Lower leg skin (tissue), 4 donors: ENCODE results near the gene MCM6. TPM values are rescaled to one million over a fixed set of nuclear protein-coding genes. Genes with fewer than 3 reads are reported as not detected.

Experiments
- DNase-seq, 2 donors: peaks; one replicate each; pipeline ENCODE4 v3.0.0-alpha.2; 2019; ENCODE audit warnings: low spot score in 2 of 2
- H3K4me3 ChIP-seq: fragments of 200-600 bp; sonication (generic); 2 replicates; pipeline ENCODE4 v1.5.1; 2017; ENCODE audit warnings: mild to moderate bottlenecking, low read depth; ENCODE audit not compliant: poor library complexity, severe bottlenecking
- POLR2A ChIP-seq, 2 donors: fragments of 450-650 bp; IDR thresholded peaks; one replicate each; pipeline ENCODE4 v1.6.1; 2016 to 2017; ENCODE audit warnings: antibody characterized with exemption in 2 of 2, mild to moderate bottlenecking in 1 of 2, moderate library complexity in 1 of 2
- WGBS, 2 donors: methylation state at CpG; one replicate each; pipeline ENCODE4 v1.1.5; 2018; 5-methylcytosine and 5-hydroxymethylcytosine counted together
- intact Hi-C: fragments of 100-400 bp; cut with DNase I; formaldehyde crosslinking; loops from one replicate; pipeline ENCODE4 v1.15.0; 2023; ENCODE audit warnings: low total_unique reads
- total RNA-seq, 4 donors: library from RNA; depleted of rRNA; stranded (reverse); fragments of >200 nt; gene quantifications; one replicate each; pipeline ENCODE4 v1.1.0, GENCODE V29; 2016
- TF ChIP-seq, protein P1 (sequence below), 3 donors: fragments of 450-650 bp; IDR thresholded peaks; one replicate each; pipeline ENCODE4 v1.5.1; 2016; ENCODE audit warnings: antibody characterized with exemption in 3 of 3, mild to moderate bottlenecking in 3 of 3, moderate library complexity in 2 of 3

The MCM6 gene
- total RNA-seq, 4 donors from 2014 or later, result 4.5 to 8.5 (median 6.0) TPM

DNA sequence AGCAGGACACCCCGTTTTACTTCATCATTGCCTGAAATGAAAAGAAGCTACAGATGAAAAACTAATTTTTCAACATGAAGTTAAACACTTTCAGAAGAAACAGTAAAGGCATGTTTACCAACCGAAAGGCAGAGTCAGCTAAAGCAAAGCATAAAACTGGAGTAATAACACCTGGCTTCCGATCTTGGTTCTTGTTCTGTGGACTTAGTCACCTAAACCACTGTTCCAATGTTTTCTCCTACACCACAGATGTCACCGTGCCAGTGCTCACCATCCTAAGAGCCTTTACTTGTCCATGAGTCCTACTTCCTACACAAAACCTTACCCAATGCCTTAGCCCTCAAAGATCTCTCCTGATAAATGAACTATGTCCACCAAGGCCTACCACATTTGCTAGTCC is 13.5 kb downstream of the MCM6 start:
- DNase-seq, result no peak
- 92 to 93% methylated on average over 4 of the region's 4 CpGs for WGBS, 2 donors
- intact Hi-C loops, result no loop called here
- H3K4me3 ChIP-seq, result no peak overlapping the region
- TF ChIP-seq, protein P1, sequence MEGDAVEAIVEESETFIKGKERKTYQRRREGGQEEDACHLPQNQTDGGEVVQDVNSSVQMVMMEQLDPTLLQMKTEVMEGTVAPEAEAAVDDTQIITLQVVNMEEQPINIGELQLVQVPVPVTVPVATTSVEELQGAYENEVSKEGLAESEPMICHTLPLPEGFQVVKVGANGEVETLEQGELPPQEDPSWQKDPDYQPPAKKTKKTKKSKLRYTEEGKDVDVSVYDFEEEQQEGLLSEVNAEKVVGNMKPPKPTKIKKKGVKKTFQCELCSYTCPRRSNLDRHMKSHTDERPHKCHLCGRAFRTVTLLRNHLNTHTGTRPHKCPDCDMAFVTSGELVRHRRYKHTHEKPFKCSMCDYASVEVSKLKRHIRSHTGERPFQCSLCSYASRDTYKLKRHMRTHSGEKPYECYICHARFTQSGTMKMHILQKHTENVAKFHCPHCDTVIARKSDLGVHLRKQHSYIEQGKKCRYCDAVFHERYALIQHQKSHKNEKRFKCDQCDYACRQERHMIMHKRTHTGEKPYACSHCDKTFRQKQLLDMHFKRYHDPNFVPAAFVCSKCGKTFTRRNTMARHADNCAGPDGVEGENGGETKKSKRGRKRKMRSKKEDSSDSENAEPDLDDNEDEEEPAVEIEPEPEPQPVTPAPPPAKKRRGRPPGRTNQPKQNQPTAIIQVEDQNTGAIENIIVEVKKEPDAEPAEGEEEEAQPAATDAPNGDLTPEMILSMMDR (IDR thresholded peaks at IDR 0.05), result no peak
- no peak for TF ChIP-seq POLR2A (IDR thresholded peaks at IDR 0.05)

DNA sequence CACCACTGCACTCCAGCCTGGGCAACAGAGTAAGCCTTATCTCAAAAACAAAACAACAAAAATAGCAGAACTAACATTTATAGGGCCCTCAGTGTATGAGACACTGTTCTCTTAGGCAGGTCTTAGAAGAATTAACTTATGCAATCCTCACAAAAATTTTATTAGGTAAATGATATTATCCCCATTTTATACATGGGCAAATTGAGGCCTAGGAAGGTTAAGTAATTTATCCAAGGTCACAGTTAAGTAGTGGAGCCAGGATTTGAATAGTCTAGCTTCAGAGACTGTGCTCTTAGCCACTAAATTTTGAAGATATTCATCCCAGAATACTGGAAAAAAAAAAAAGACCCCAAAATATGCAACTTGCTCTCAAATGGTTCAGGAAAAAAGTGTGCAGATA is 22.8 kb downstream of the MCM6 start:
- TF ChIP-seq, protein P1 (IDR thresholded peaks at IDR 0.05), result no peak
- no peak for TF ChIP-seq POLR2A (IDR thresholded peaks at IDR 0.05)
- H3K4me3 ChIP-seq, result no peak overlapping the region
- no peak for DNase-seq
- intact Hi-C loops, result no loop called here

DNA sequence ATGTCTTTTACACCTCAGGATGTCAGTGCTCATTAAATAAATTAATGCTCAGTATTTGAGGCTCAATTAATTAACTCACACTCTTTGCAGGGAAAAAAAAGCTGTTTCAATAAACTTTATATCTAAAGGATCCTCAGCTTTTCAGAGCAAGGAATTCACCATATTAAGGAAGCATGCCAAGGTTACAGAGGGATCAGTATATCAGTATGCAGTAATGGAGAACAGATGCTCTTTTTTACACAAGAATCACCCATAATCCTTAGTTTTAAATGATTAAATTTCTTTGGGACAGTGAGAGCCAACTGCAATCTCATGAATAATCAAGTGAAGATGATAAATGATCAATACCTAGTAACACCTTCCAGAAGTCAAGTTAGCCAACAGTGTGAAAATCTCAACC is 24.4 kb downstream of the MCM6 start:
- no peak overlapping the region for H3K4me3 ChIP-seq
- DNase-seq, result no peak
- intact Hi-C loops, result no loop called here
- TF ChIP-seq, protein P1 (IDR thresholded peaks at IDR 0.05), result no peak
- TF ChIP-seq POLR2A (IDR thresholded peaks at IDR 0.05), result no peak

DNA sequence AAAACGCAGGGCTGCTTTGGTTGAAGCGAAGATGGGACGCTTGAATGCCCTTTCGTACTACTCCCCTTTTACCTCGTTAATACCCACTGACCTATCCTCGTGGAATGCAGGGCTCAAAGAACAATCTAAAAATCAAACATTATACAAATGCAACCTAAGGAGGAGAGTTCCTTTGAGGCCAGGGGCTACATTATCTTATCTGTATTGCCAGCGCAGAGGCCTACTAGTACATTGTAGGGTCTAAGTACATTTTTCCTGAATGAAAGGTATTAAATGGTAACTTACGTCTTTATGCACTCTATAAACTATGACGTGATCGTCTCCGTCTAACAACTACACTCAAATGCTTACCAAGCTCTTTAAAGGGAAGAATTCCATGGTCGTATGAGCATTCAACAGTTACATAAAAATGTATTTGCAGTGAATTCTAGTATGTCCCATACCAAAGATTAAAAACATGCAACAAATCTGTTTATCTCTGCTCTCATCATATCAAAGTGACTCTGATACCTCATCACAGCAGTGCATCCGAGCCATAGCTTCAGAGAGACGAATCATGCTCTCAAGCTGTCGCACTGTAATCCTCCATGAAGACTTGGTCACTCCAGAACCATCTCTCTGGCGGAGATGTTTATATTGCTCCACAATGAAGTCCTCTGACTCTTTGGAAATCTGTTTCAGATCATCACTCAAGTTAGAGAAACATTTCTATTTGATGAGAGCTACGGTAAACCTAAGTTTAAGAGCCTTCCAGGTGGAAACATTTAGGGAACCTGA is 25.2 kb downstream of the MCM6 start:
- no peak for DNase-seq
- no peak overlapping the region for H3K4me3 ChIP-seq
- 85 to 88% methylated on average over 17 of the region's 17 CpGs for WGBS, 2 donors
- TF ChIP-seq, protein P1 (IDR thresholded peaks at IDR 0.05), result no peak
- TF ChIP-seq POLR2A (IDR thresholded peaks at IDR 0.05), result no peak
- intact Hi-C loops, result no loop called here

DNA sequence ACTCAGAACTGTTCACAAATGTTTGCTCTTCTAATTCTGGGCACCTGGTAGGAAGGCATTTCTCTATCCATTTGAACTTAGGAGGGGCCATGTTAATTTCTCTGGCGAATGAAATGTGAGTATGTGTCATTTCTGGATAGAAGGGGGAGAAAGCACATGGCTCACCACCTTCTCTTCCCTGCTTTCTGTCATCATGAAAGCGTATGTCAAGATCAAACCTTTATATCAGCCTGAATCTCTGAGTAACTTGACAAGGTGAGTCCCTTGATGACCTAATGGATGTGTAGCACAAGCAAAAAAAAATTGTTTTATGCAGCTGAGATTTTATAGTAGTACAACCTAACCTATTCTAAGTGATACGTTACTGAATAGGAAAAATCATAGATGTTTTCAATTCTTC is 27.2 kb downstream of the MCM6 start:
- no peak for DNase-seq
- intact Hi-C loops, result no loop called here
- H3K4me3 ChIP-seq, result no peak overlapping the region
- 94% methylated on average over 3 of the region's 3 CpGs for WGBS, 2 donors
- TF ChIP-seq, protein P1 (IDR thresholded peaks at IDR 0.05), result no peak
- TF ChIP-seq POLR2A (IDR thresholded peaks at IDR 0.05), result no peak

DNA sequence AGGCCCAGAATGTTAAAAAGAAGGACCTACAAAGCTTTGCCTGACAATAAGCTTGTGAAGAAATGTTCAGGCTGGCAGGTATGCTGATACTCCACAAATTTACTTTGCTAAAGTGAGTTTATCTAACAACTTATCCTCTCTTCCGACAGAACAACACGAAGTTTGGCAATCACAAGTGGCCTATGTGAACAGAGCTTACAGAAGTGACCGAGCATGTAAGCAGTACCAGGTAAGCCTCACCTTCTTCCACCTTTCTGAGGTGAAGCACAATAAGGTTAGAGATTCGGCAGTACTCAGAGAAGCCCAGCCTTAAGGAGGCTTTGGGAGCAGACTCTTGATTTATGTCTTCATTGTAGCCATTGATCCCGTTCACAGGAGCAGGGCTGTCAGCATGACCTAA is 30.2 kb downstream of the MCM6 start:
- TF ChIP-seq, protein P1 (IDR thresholded peaks at IDR 0.05), result no peak
- TF ChIP-seq POLR2A (IDR thresholded peaks at IDR 0.05), result no peak
- no peak for DNase-seq
- no peak overlapping the region for H3K4me3 ChIP-seq
- intact Hi-C loops, result no loop called here
- 95 to 96% methylated on average over 5 of the region's 5 CpGs for WGBS, 2 donors
